HG03565 (cell line): Measurements from ENCODE around the gene RFX8.
"Not testable (repeated sequence)": the region's sequence is repeated elsewhere in the genome, so short reads cannot be mapped to it uniquely, and the experiment has no call there.

Source experiments
- ATAC-seq: cut with Tn5 transposase; IDR thresholded peaks from one replicate; pipeline ENCODE4 v1.9.1; 2021; ENCODE audit warnings: mild to moderate bottlenecking, moderate library complexity; ENCODE audit not compliant: unreplicated experiment

RFX8 gene

GRCh38 chr2:101442042-101442666 is 32.8 kb downstream of the RFX8 start:
- ATAC-seq, result no peak

- ATAC-seq, result no peak
These were observed 34.7 kb downstream of the RFX8 start for GRCh38 chr2:101440127-101440738.

DNA sequence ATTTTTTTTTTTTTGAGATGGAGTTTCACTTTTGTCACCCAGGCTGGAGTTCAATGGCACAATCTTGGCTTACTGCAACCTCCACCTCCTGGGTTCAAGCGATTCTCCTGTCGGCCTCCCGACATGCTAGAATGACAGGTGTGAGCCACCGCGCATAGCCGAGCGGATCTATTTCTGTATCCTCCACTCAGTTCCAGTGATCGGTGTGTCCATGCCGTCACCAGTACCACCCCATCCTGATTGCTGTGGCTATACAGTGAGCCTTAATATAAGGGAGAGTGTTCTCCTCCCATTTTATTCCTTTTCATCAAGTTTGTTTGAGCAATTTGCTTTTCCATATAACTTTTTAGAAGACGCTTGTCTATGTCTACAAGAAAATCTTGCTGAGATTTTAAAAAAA is 35.2 kb downstream of the RFX8 start:
- no peak for ATAC-seq

GRCh38 chr2:101438555-101438954 is 36.4 kb downstream of the RFX8 start:
- not testable (repeated sequence) for ATAC-seq

DNA sequence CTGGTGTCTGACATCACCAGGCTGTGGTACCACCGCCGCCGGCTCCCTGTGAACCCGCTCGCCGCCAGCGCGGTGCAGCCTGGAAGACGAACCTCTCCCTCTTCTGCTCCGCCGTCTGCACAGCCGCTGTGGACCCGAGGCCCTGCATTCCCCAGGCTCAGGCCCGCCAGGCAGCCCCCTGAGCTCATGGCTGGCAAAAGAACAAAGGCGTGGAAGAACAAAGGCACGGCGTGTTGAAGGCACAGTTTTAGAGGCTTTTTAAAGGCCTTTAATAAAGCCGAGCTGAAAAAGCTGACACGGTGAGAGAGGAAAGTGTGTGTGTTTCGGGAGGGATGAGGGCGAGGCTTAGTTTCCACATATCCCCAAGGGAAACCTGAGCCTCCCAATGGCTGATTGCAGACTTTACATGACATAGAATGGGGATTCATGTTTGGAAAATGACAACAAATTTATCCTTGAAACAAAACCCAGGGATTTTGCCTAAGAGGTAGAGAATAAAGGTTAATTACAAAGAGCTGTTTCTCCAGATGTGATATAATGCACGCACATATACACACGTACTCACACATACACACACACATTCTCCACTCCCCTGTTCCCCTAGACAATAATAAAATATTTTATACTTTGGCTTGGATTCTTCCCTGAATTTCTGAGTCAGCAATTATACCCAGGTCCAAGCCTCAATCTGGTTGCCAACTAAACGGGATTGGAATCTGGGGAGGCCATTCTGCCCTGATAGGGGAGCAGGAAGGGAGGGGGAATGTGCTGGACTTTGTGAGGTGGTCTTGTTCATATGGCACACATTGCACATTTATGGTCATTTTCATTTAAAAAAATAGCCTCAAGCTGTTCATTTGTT is 39.7 kb downstream of the RFX8 start:
- no peak for ATAC-seq

GRCh38 chr2:101433465-101433864 is 41.4 kb downstream of the RFX8 start:
- no peak for ATAC-seq

GRCh38 chr2:101432411-101433181 is 42.3 kb downstream of the RFX8 start:
- ATAC-seq, result no peak

GRCh38 chr2:101431486-101431885 is 43.4 kb downstream of the RFX8 start:
- no peak for ATAC-seq

- ATAC-seq, result no peak
These were observed 44.8 kb downstream of the RFX8 start for GRCh38 chr2:101430156-101430555.

DNA sequence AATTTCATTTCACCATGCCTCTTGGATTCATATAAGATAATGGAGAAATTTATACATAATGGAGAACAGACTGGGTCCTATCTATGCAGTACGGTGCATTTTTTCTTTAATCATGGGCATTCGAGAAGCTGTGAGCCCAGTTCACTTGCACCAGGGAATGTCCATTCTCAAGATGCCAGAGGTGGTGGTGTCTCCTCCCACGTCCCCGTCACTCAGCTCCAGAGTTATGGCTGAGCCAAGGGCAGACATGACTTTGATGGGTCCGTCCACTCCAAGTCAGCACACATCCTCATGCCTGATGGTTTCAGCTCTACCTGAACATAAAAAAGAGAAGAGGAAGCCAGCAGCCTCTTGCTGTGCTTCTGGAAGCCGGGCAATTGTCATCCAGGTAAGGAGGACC is 45.5 kb downstream of the RFX8 start:
- ATAC-seq, result no peak

GRCh38 chr2:101428422-101429176 is 46.3 kb downstream of the RFX8 start:
- no peak for ATAC-seq

GRCh38 chr2:101427743-101428142 is 47.2 kb downstream of the RFX8 start:
- no peak for ATAC-seq

- ATAC-seq, result no peak
These were observed 47.7 kb downstream of the RFX8 start for GRCh38 chr2:101427240-101427639.

- ATAC-seq, result no peak
These were observed 48.1 kb downstream of the RFX8 start for GRCh38 chr2:101426822-101427221.

- no peak for ATAC-seq
These were observed 54.3 kb downstream of the RFX8 start for GRCh38 chr2:101420623-101421022.

DNA sequence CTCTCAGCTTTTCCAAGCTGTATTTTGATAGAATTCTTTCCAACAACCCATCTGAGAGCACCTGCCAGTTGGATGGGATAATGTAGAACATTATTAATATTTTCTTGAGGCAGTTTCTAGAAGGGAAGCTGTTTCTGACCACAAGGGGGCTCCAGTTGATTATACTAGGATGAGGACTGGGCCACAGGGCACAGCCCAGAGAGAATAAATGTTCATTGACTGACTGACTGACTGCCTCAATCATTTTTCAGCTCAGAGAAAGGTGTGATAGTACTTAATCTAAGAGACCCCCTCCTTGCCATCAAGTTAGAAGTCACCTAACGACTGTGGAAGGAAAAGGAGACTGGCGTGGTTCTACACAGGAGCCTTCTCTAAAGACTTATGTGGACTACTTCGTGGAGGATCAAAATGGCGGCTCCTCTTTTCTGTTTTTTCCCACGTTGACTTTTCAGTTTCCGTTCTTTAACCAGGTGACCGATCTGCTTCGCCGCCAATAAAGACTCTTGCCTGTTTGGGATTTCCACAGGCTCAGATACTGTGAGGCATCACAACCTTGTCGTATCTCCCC is 55.7 kb downstream of the RFX8 start:
- ATAC-seq, result no peak

GRCh38 chr2:101418460-101419095 is 56.3 kb downstream of the RFX8 start:
- no peak for ATAC-seq

DNA sequence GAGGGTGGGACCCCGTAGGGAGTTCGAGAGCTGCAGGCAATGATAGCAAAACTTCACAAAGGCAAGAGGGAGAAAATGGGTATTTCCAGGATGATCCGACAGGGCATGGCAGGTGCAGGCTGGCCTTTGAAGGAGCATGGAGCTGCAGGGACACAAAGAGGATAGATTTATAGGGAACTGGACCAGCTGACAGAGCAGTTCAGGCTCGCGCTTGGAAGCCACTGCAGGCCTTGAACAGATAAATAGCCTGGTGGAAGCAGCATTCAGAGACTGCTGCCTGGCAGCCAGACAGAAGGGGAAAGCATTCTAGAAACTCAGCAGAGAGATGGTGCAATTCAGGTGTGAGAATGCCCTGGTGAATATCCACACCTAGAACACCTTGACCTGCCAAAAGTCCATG is 58.3 kb downstream of the RFX8 start:
- ATAC-seq, result no peak

GRCh38 chr2:101415884-101416283 is 59.0 kb downstream of the RFX8 start:
- no peak for ATAC-seq

DNA sequence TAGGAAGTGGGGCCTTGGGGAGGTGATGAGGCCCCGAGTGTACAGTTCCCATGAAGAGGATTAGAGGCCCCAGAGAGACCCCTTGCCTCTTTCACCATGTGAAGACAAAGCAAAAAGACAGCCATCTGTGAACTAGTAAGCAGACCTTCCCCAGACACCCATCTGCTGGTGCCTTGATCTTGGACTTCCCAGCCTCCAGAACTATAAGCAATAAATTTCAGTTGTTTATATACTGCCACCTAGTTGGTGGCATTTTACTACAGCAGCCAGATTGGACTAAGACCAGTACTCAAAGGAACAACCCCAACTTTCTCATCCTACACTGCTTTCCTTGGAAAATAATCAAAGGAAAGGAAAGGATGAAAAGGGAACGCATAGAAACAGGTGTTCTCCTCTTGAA is 59.7 kb downstream of the RFX8 start:
- no peak for ATAC-seq
